HCT116 (cell line): ENCODE results near the gene RIPK4. TPM values are rescaled to one million over a fixed set of nuclear protein-coding genes. Genes with fewer than 3 reads are reported as not detected.

Experiments
- ATAC-seq: fragments of 200-7000 bp; cut with Tn5 transposase; 2 replicates; pipeline ENCODE4 v1.9.1; 2020; ENCODE audit warnings: mild to moderate bottlenecking, moderate library complexity
- BruUV-seq: library from RNA; stranded (reverse); fragments of 400-500 nt; replicated peaks from 2 replicates; lab custom pipeline; 2021; lab: Mats Ljungman, UMichigan
- CTCF ChIA-PET: fragments of 300-600 bp; sonication (Branson Sonifier 250); formaldehyde crosslinking; loops from one replicate; lab custom pipeline; 2021; ENCODE audit warnings: antibody characterized with exemption; lab: Charles Lee
- POLR2A ChIA-PET: fragments of 300-600, 350-600 bp; sonication (Branson Sonifier 250); formaldehyde crosslinking; loops from one replicate; lab custom pipeline; 2021; ENCODE audit warnings: antibody characterized with exemption; lab: Charles Lee
- RAD21 ChIA-PET, 2 experiments: fragments of 300-600 bp; sonication (Branson Sonifier 250); formaldehyde crosslinking; loops; one replicate each; lab custom pipeline; 2023; ENCODE audit warnings: low total read pairs in 2 of 2; ENCODE audit not compliant: uncharacterized antibody in 2 of 2, unreplicated experiment in 2 of 2, low non-redundant PET in 1 of 2; lab: Charles Lee
- DNase-seq: peaks from one replicate; pipeline ENCODE4 v3.0.0-alpha.2; 2010; ENCODE audit warnings: low read depth, low spot score
- H2AFZ ChIP-seq: fragments of 200-600 bp; shearing (Covaris generic), sonication (generic); 2 replicates; pipeline ENCODE4 v1.6.1; 2017; ENCODE audit warnings: low read depth, mixed run types, mixed read lengths, antibody characterized with exemption, low read length; ENCODE audit not compliant: poor library complexity, severe bottlenecking
- H3K27ac ChIP-seq: 2 replicates; pipeline ENCODE4 v1.5.1; 2012; ENCODE audit warnings: low read depth, low read length
- H3K27me3 ChIP-seq: fragments of 200-600 bp; sonication (generic); 2 replicates; pipeline ENCODE4 v1.6.1; 2016; ENCODE audit warnings: mixed run types, low read length, mixed read lengths; ENCODE audit not compliant: insufficient read depth
- H3K36me3 ChIP-seq, 2 experiments: fragments of 200-500 bp in 1 of 2; fragments of 200-600 bp in 1 of 2; sonication (Bioruptor generic) in 1 of 2; sonication (generic) in 1 of 2; 2 replicates each; pipeline versions ENCODE4 v1.5.1 to v1.6.1; 2014 to 2016; ENCODE audit warnings: low read length in 2 of 2, inconsistent platforms in 1 of 2, mixed read lengths in 1 of 2, mixed run types in 1 of 2; ENCODE audit not compliant: insufficient read depth in 2 of 2, control insufficient read depth in 1 of 2
- H3K4me1 ChIP-seq, 2 experiments: fragments of 200-600 bp in 1 of 2; sonication (generic) in 1 of 2; 2 replicates each; pipeline versions ENCODE4 v1.5.1 to v1.6.1; 2012 to 2017; ENCODE audit warnings: low read length in 2 of 2, inconsistent platforms in 1 of 2, mild to moderate bottlenecking in 1 of 2, mixed read lengths in 1 of 2, mixed run types in 1 of 2, moderate library complexity in 1 of 2; ENCODE audit not compliant: insufficient read depth in 2 of 2, control insufficient read depth in 1 of 2
- H3K4me2 ChIP-seq: fragments of 200-600 bp; sonication (generic); 2 replicates; pipeline ENCODE4 v1.6.1; 2017; ENCODE audit warnings: mixed run types, low read length, mixed read lengths
- H3K4me3 ChIP-seq, 2 experiments: fragments of 200-600 bp in 1 of 2; sonication (generic) in 1 of 2; replicated peaks in 1 of 2; 2 replicates each; pipeline ENCODE4 v1.5.1; 2011 to 2016; ENCODE audit warnings: low read length in 2 of 2, control low read depth in 1 of 2, low read depth in 1 of 2, mild to moderate bottlenecking in 1 of 2, mixed read lengths in 1 of 2, mixed run types in 1 of 2
- H3K79me2 ChIP-seq: fragments of 200-600 bp; sonication (generic); 2 replicates; pipeline ENCODE4 v1.6.1; 2017; ENCODE audit warnings: mild to moderate bottlenecking, mixed run types, low read length, moderate library complexity, mixed read lengths; ENCODE audit not compliant: insufficient read depth
- H3K9ac ChIP-seq: fragments of 200-600 bp; sonication (generic); 2 replicates; pipeline ENCODE4 v1.6.1; 2016; ENCODE audit warnings: low read length, mixed read lengths
- H3K9me2 ChIP-seq: fragments of 200-600 bp; sonication (generic), shearing (Covaris generic); 2 replicates; pipeline ENCODE4 v1.6.1; 2017; ENCODE audit warnings: mixed run types, mild to moderate bottlenecking, moderate library complexity; ENCODE audit not compliant: insufficient read depth
- H3K9me3 ChIP-seq, 2 experiments: fragments of 200-500 bp in 1 of 2; fragments of 200-600 bp in 1 of 2; sonication (Bioruptor generic) in 1 of 2; sonication (generic) in 1 of 2; 2 replicates each; pipeline ENCODE4 v1.6.1; 2014 to 2017; ENCODE audit warnings: low read length in 2 of 2, mixed read lengths in 2 of 2, inconsistent platforms in 1 of 2, low read depth in 1 of 2, mild to moderate bottlenecking in 1 of 2, mixed run types in 1 of 2, moderate library complexity in 1 of 2; ENCODE audit not compliant: control insufficient read depth in 1 of 2, insufficient read depth in 1 of 2
- H4K20me1 ChIP-seq: fragments of 200-600 bp; sonication (generic), shearing (Covaris generic); 2 replicates; pipeline ENCODE4 v1.6.1; 2017; ENCODE audit warnings: mixed run types, mild to moderate bottlenecking, moderate library complexity; ENCODE audit not compliant: insufficient read depth
- CEBPB ChIP-seq: IDR thresholded peaks from 2 replicates; pipeline ENCODE4 v1.6.1; 2012; ENCODE audit warnings: low read depth
- EGR1 ChIP-seq: IDR thresholded peaks from 2 replicates; pipeline ENCODE4 v1.6.1; 2012; ENCODE audit warnings: low read depth
- EZH2 ChIP-seq: fragments of 200-600 bp; sonication (generic); IDR thresholded peaks from 2 replicates; pipeline ENCODE4 v1.6.1; 2017; ENCODE audit warnings: antibody characterized with exemption, mixed run types
- EZH2phosphoT487 ChIP-seq: fragments of 200-600 bp; IDR thresholded peaks from 2 replicates; pipeline ENCODE4 v1.6.1; 2018; ENCODE audit warnings: antibody characterized with exemption, borderline replicate concordance
- FOSL1 ChIP-seq: IDR thresholded peaks from 2 replicates; pipeline ENCODE4 v1.6.1; 2012; ENCODE audit warnings: low read depth
- JUND ChIP-seq: IDR thresholded peaks from 2 replicates; pipeline ENCODE4 v1.6.1; 2012
- MAX ChIP-seq: IDR thresholded peaks from 2 replicates; pipeline ENCODE4 v1.6.1; 2012
- REST ChIP-seq: IDR thresholded peaks from 2 replicates; pipeline ENCODE4 v1.6.1; 2012; ENCODE audit warnings: low read depth
- SP1 ChIP-seq: IDR thresholded peaks from 2 replicates; pipeline ENCODE4 v1.6.1; 2012; ENCODE audit warnings: low read depth
- YY1 ChIP-seq: IDR thresholded peaks from 2 replicates; pipeline ENCODE4 v1.6.1; 2011; ENCODE audit warnings: low read length, low read depth, moderate library complexity, mild to moderate bottlenecking; ENCODE audit not compliant: insufficient replicate concordance; ENCODE audit errors: extremely low read depth
- intact Hi-C: fragments of 100-400 bp; cut with micrococcal nuclease; formaldehyde crosslinking; loops from 2 replicates; pipeline ENCODE4 v1.10.0; 2022
- total RNA-seq: library from RNA; stranded (reverse); gene quantifications from one replicate; pipeline ENCODE4 v1.2.1, GENCODE V29; 2021; ENCODE audit not compliant: unreplicated experiment

The RIPK4 gene
- total RNA-seq, 1 experiment from 2014 or later = 9.9 TPM

- TF ChIP-seq YY1 (no peak), MAX (no peak), CEBPB (no peak), REST (no peak), EZH2 (no peak)
Observed at GRCh38 chr21:41795726-41796125, 28.9 kb upstream of the RIPK4 start (continued).

- POLR2A ChIA-PET = no interaction called here
- H3K79me2 ChIP-seq = no peaks in the 10 kb centered on the region
- no peaks in the 10 kb centered on the region for H3K27me3 ChIP-seq
- RAD21 ChIA-PET = no interaction called here
- H3K27ac ChIP-seq = no peak overlapping the region
- no peak for DNase-seq
- H3K4me2 ChIP-seq = no peak overlapping the region
- H3K4me1 ChIP-seq = no peaks in the 10 kb centered on the region
- no peaks in the 10 kb centered on the region for H3K9me2 ChIP-seq
- no peak overlapping the region for H2AFZ ChIP-seq
- no peaks in the 10 kb centered on the region; a peak in 1 of 4 replicates for H3K36me3 ChIP-seq
- no peaks in the 10 kb centered on the region for H4K20me1 ChIP-seq
- ATAC-seq = no peak
- H3K9me3 ChIP-seq = peaks cover 10 to 11% of the 10 kb centered on the region in 2 experiments; a peak in 2 of 4 replicates
- TF ChIP-seq JUND = no peak
- no peak for TF ChIP-seq FOSL1
- no peak for TF ChIP-seq EZH2phosphoT487
- no peak for TF ChIP-seq YY1
- no peak for TF ChIP-seq SP1
- no peak for TF ChIP-seq EGR1
- H3K4me3 ChIP-seq = no peak overlapping the region
- intact Hi-C loops = no loop called here
- CTCF ChIA-PET = no interaction called here
- BruUV-seq = no TSS peak
- no peak overlapping the region for H3K9ac ChIP-seq
Observed at GRCh38 chr21:41794600-41794999, 27.7 kb upstream of the RIPK4 start.
